DOHH2 (cell line): ENCODE results near the gene REEP6.

Source experiments
- H3F3A ChIP-seq: fragments of 200-600 bp; sonication (generic), shearing (Covaris generic); 2 replicates; pipeline ENCODE4 v1.6.0; 2016; ENCODE audit warnings: antibody characterized with exemption, mild to moderate bottlenecking; ENCODE audit not compliant: control insufficient read depth, insufficient read depth
- H3K27ac ChIP-seq: fragments of 200-600 bp; sonication (generic); 2 replicates; pipeline ENCODE4 v1.5.1; 2014; ENCODE audit warnings: low read depth, mild to moderate bottlenecking, low read length, moderate library complexity
- H3K27me3 ChIP-seq: fragments of 200-600 bp; sonication (generic); 2 replicates; pipeline ENCODE4 v1.6.1; 2014; ENCODE audit warnings: mild to moderate bottlenecking, low read length, mixed read lengths; ENCODE audit not compliant: control insufficient read depth
- H3K36me3 ChIP-seq: fragments of 200-600 bp; sonication (generic); 2 replicates; pipeline ENCODE4 v1.6.1; 2014; ENCODE audit warnings: mild to moderate bottlenecking, low read length, moderate library complexity, mixed read lengths; ENCODE audit not compliant: control insufficient read depth
- H3K4me1 ChIP-seq: fragments of 200-600 bp; sonication (generic); 2 replicates; pipeline ENCODE4 v1.6.1; 2014; ENCODE audit warnings: mild to moderate bottlenecking, low read length, mixed read lengths; ENCODE audit not compliant: control insufficient read depth
- H3K4me2 ChIP-seq: fragments of 200-600 bp; sonication (generic); 2 replicates; pipeline ENCODE4 v1.6.0; 2014; ENCODE audit warnings: mild to moderate bottlenecking, low read length, moderate library complexity
- H3K4me3 ChIP-seq: fragments of 200-600 bp; sonication (generic); 2 replicates; pipeline ENCODE4 v1.5.1; 2014; ENCODE audit warnings: mild to moderate bottlenecking, low read length, mixed read lengths
- H3K79me2 ChIP-seq: fragments of 200-600 bp; sonication (generic); 2 replicates; pipeline ENCODE4 v1.6.1; 2014; ENCODE audit warnings: mild to moderate bottlenecking, low read length, mixed read lengths; ENCODE audit not compliant: control insufficient read depth
- H3K9me2 ChIP-seq: fragments of 200-600 bp; sonication (generic); replicated peaks from 2 replicates; pipeline ENCODE4 v1.6.1; 2014; ENCODE audit warnings: mild to moderate bottlenecking, low read length, mixed read lengths; ENCODE audit not compliant: control insufficient read depth
- H3K9me3 ChIP-seq: fragments of 200-600 bp; sonication (generic); 2 replicates; pipeline ENCODE4 v1.6.1; 2014; ENCODE audit warnings: antibody characterized with exemption, low read length, mixed read lengths; ENCODE audit not compliant: control insufficient read depth, insufficient read depth
- H4K20me1 ChIP-seq: fragments of 200-600 bp; sonication (generic); 2 replicates; pipeline ENCODE4 v1.6.0; 2014; ENCODE audit warnings: low read depth, mild to moderate bottlenecking, antibody characterized with exemption, low read length, moderate library complexity; ENCODE audit not compliant: control insufficient read depth, insufficient read depth
- EZH2phosphoT487 ChIP-seq: fragments of 200-600 bp; sonication (generic); IDR thresholded peaks from 2 replicates; pipeline ENCODE4 v1.6.1; 2017; ENCODE audit warnings: borderline replicate concordance, mild to moderate bottlenecking, antibody characterized with exemption, low read length, moderate library complexity, mixed read lengths
- TF ChIP-seq, protein P1 (sequence below): fragments of 200-600 bp; sonication (generic); IDR thresholded peaks from one replicate; pipeline ENCODE4 v1.5.1; 2014; ENCODE audit warnings: antibody characterized with exemption, mild to moderate bottlenecking, low read depth, low read length; ENCODE audit not compliant: poor library complexity, severe bottlenecking

REEP6 gene

GRCh38 chr19:1467490-1468273 lies 23.3 kb upstream of the REEP6 start:
- TF ChIP-seq EZH2phosphoT487 = no peak
- TF ChIP-seq, protein P1, sequence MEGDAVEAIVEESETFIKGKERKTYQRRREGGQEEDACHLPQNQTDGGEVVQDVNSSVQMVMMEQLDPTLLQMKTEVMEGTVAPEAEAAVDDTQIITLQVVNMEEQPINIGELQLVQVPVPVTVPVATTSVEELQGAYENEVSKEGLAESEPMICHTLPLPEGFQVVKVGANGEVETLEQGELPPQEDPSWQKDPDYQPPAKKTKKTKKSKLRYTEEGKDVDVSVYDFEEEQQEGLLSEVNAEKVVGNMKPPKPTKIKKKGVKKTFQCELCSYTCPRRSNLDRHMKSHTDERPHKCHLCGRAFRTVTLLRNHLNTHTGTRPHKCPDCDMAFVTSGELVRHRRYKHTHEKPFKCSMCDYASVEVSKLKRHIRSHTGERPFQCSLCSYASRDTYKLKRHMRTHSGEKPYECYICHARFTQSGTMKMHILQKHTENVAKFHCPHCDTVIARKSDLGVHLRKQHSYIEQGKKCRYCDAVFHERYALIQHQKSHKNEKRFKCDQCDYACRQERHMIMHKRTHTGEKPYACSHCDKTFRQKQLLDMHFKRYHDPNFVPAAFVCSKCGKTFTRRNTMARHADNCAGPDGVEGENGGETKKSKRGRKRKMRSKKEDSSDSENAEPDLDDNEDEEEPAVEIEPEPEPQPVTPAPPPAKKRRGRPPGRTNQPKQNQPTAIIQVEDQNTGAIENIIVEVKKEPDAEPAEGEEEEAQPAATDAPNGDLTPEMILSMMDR = no peak
- Histone ChIP-seq H4K20me1 (peaks cover 13% of the 10 kb centered on the region; the same call in 1 of the 2 replicates), H3K36me3 (no peaks in the 10 kb centered on the region), H3K4me2 (no peak overlapping the region), H3K27ac (no peak overlapping the region), H3K4me3 (no peak overlapping the region), H3K9me2 (no peaks in the 10 kb centered on the region), H3K79me2 (no peaks in the 10 kb centered on the region), H3K27me3 (peaks cover 39% of the 10 kb centered on the region), H3K9me3 (no peaks in the 10 kb centered on the region), H3F3A (0 out of 2 replicates have a peak, but pooled peaks cover 4% of the 10 kb centered on the region), H3K4me1 (peaks cover 23% of the 10 kb centered on the region)

DNA sequence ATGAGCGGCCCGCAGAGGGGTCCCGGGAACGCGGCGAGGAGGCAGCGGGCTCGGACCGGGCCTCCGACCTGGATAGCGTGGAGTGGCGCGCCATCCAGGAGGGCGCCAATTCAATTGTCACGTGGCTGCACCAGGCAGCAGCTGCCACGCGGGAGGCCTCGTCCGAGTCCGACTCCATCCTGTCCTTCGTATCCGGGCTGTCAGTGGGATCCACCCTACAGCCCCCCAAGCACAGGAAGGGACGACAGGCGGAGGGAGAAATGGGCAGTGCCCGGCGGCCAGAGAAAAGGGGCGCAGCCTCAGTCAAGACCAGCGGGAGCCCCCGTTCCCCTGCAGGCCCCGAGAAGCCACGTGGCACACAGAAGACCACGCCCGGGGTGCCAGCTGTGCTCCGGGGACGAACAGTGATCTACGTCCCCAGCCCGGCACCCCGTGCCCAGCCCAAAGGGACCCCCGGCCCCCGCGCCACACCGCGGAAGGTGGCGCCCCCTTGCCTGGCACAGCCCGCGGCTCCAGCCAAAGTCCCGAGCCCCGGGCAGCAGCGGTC lies 22.6 kb upstream of the REEP6 start:
- H3F3A ChIP-seq = 0 out of 2 replicates have a peak, but pooled peaks cover 4% of the 10 kb centered on the region
- no peaks in the 10 kb centered on the region for H3K79me2 ChIP-seq
- peaks cover 23% of the 10 kb centered on the region for H3K4me1 ChIP-seq
- H3K27ac ChIP-seq = no peak overlapping the region
- peaks cover 39% of the 10 kb centered on the region for H3K27me3 ChIP-seq
- H3K9me3 ChIP-seq = no peaks in the 10 kb centered on the region
- peaks cover 19% of the 10 kb centered on the region; the same call in 1 of the 2 replicates for H4K20me1 ChIP-seq
- no peak overlapping the region for H3K4me2 ChIP-seq
- no peaks in the 10 kb centered on the region for H3K36me3 ChIP-seq
- TF ChIP-seq EZH2phosphoT487 = no peak
- TF ChIP-seq, protein P1 = peak; percentile 17
- H3K4me3 ChIP-seq = no peak overlapping the region
- H3K9me2 ChIP-seq = no peaks in the 10 kb centered on the region

DNA sequence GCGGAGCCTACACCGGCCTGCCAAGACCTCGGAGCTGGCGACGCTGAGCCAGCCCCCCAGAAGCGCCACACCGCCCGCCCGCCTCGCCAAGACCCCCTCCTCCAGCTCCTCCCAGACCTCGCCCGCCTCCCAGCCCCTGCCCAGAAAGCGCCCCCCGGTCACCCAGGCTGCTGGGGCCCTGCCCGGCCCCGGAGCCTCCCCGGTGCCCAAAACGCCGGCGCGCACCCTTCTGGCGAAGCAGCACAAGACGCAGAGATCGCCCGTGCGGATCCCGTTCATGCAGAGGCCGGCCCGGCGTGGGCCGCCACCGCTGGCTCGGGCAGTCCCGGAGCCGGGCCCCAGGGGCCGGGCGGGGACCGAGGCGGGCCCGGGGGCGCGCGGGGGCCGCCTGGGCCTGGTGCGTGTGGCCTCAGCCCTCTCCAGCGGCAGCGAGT lies 22.1 kb upstream of the REEP6 start:
- no peak overlapping the region for H3K4me2 ChIP-seq
- no peak overlapping the region for H3K4me3 ChIP-seq
- no peak overlapping the region for H3K27ac ChIP-seq

More for the DNA sequence above, 22.1 kb upstream of the REEP6 start:
- TF ChIP-seq, protein P1 = no peak
- peak; percentile 78; the same call in 1 of the 2 replicates for TF ChIP-seq EZH2phosphoT487
- H4K20me1 ChIP-seq = peaks cover 19% of the 10 kb centered on the region; the same call in 1 of the 2 replicates
- H3K79me2 ChIP-seq = no peaks in the 10 kb centered on the region
- 0 out of 2 replicates have a peak, but pooled peaks cover 4% of the 10 kb centered on the region for H3F3A ChIP-seq
- no peaks in the 10 kb centered on the region for H3K9me3 ChIP-seq
- no peaks in the 10 kb centered on the region for H3K36me3 ChIP-seq
- peaks cover 39% of the 10 kb centered on the region for H3K27me3 ChIP-seq
- H3K4me1 ChIP-seq = peaks cover 23% of the 10 kb centered on the region
- H3K9me2 ChIP-seq = no peaks in the 10 kb centered on the region
